Fibroblast of villous mesenchyme (primary cell): ENCODE data around the gene KLHL36. TPM values are rescaled to one million over a fixed set of nuclear protein-coding genes. Genes with fewer than 3 reads are reported as not detected.
"Not testable (repeated sequence)": the region's sequence is repeated elsewhere in the genome, so short reads cannot be mapped to it uniquely, and the experiment has no call there.

Experiments used
- DNase-seq: peaks from one replicate; pipeline ENCODE4 v3.0.0-alpha.2; 2010; ENCODE audit warnings: low read depth
- H3K4me3 ChIP-seq: 2 replicates; pipeline ENCODE4 v1.5.1; 2011; ENCODE audit warnings: low read depth, mild to moderate bottlenecking, low read length
- CTCF ChIP-seq: IDR thresholded peaks from 2 replicates; pipeline ENCODE4 v1.5.1; 2012; ENCODE audit warnings: low read depth, mild to moderate bottlenecking, low read length; ENCODE audit not compliant: insufficient read depth
- total RNA-seq: library from RNA; depleted of rRNA; stranded (reverse); fragments of >200 nt; gene quantifications from 2 replicates; pipeline ENCODE4 v1.2.3, GENCODE V29; 2012

Gene KLHL36
- total RNA-seq, 1 donor, result 71.7 TPM

- H3K4me3 ChIP-seq, result no peak overlapping the region
- TF ChIP-seq CTCF, result no peak
- no peak for DNase-seq
These were observed 36.3 kb downstream of the KLHL36 start for GRCh38 chr16:84684592-84684965.

- no peak for DNase-seq
- H3K4me3 ChIP-seq, result no peak overlapping the region
- no peak for TF ChIP-seq CTCF
These were observed 36.9 kb downstream of the KLHL36 start for GRCh38 chr16:84685210-84685609.

GRCh38 chr16:84686707-84687298 lies 38.5 kb downstream of the KLHL36 start:
- no peak for TF ChIP-seq CTCF
- H3K4me3 ChIP-seq, result no peak overlapping the region
- DNase-seq, result no peak

GRCh38 chr16:84687715-84688114 lies 39.4 kb downstream of the KLHL36 start:
- no peak overlapping the region for H3K4me3 ChIP-seq
- DNase-seq, result peak; percentile 74
- TF ChIP-seq CTCF, result no peak

GRCh38 chr16:84688163-84688562 lies 39.9 kb downstream of the KLHL36 start:
- not testable (repeated sequence) for DNase-seq, H3K4me3 ChIP-seq

GRCh38 chr16:84689111-84689510 lies 40.8 kb downstream of the KLHL36 start:
- TF ChIP-seq CTCF, result no peak
- H3K4me3 ChIP-seq, result no peak overlapping the region
- peak; percentile 93 for DNase-seq

- no peak for DNase-seq
- TF ChIP-seq CTCF, result no peak
- no peak overlapping the region for H3K4me3 ChIP-seq
These were observed 41.9 kb downstream of the KLHL36 start for GRCh38 chr16:84690088-84690819.
